ENCODE results near the gene HEBP1.
A peak's percentile ranks its signal among the peaks of the same experiment; 100 is the strongest.

The HEBP1 gene

GRCh38 chr12:13023811-13024530 lies 23.9 kb upstream of the HEBP1 start:
- no peak for DNase-seq

- DNase-seq: no peak
Measured at GRCh38 chr12:13022851-13023271, 22.8 kb upstream of the HEBP1 start.

- no peak for DNase-seq
Measured at GRCh38 chr12:13011098-13011497, 11.0 kb upstream of the HEBP1 start.

GRCh38 chr12:13008741-13009380 lies 8.8 kb upstream of the HEBP1 start:
- no peak for DNase-seq

GRCh38 chr12:13007496-13008233 lies 7.6 kb upstream of the HEBP1 start:
- DNase-seq: no peak

- DNase-seq: no peak
Measured at GRCh38 chr12:13005649-13006048, 5.6 kb upstream of the HEBP1 start.

GRCh38 chr12:13004986-13005385 lies 4.9 kb upstream of the HEBP1 start:
- DNase-seq: no peak

- DNase-seq: no peak
Measured at GRCh38 chr12:13004361-13004760, 4.3 kb upstream of the HEBP1 start.

- no peak for DNase-seq
Measured at GRCh38 chr12:13002301-13003097, 2.4 kb upstream of the HEBP1 start.

GRCh38 chr12:13001775-13002040 lies 1.6 kb upstream of the HEBP1 start:
- DNase-seq: no peak

- no peak for DNase-seq
Measured at GRCh38 chr12:13000925-13001774, 1.1 kb upstream of the HEBP1 start.

GRCh38 chr12:13000616-13000924 lies 505 bp upstream of the HEBP1 start:
- DNase-seq: peak; percentile 11

GRCh38 chr12:12999271-12999958 lies 650 bp downstream of the HEBP1 start:
- no peak for DNase-seq

GRCh38 chr12:12998248-12998647 lies 1.8 kb downstream of the HEBP1 start:
- DNase-seq: no peak

- no peak for DNase-seq
Measured at GRCh38 chr12:12997734-12998133, 2.3 kb downstream of the HEBP1 start.

GRCh38 chr12:12997156-12997555 lies 2.9 kb downstream of the HEBP1 start:
- DNase-seq: no peak

GRCh38 chr12:12996209-12996608 lies 3.9 kb downstream of the HEBP1 start:
- no peak for DNase-seq

- DNase-seq: no peak
Measured at GRCh38 chr12:12995088-12995487, 5.0 kb downstream of the HEBP1 start.

- no peak for DNase-seq
Measured at GRCh38 chr12:12993367-12993766, 6.7 kb downstream of the HEBP1 start.

- no peak for DNase-seq
Measured at GRCh38 chr12:12992418-12993130, 7.5 kb downstream of the HEBP1 start.
